GM23248 (cell line): ENCODE results near the gene DZIP1. TPM values are rescaled to one million over a fixed set of nuclear protein-coding genes. Genes with fewer than 3 reads are reported as not detected.
A peak's percentile ranks its signal among the peaks of the same experiment; 100 is the strongest.

ENCODE experiments used
- DNase-seq: peaks from one replicate; pipeline ENCODE4 v3.0.0-alpha.2; 2015
- H2AFZ ChIP-seq: fragments of 200-600 bp; sonication (generic); 2 replicates; pipeline ENCODE4 v1.6.1; 2016; ENCODE audit warnings: antibody characterized with exemption
- H3F3A ChIP-seq: fragments of 200-600 bp; sonication (generic); 2 replicates; pipeline ENCODE4 v1.6.1; 2016; ENCODE audit warnings: mild to moderate bottlenecking, antibody characterized with exemption, mixed run types; ENCODE audit not compliant: insufficient read depth
- H3K27ac ChIP-seq: fragments of 200-600 bp; sonication (generic); 2 replicates; pipeline ENCODE4 v1.5.1; 2016; ENCODE audit warnings: mild to moderate bottlenecking
- H3K27me3 ChIP-seq: fragments of 200-600 bp; sonication (generic); replicated peaks from 2 replicates; pipeline ENCODE4 v1.6.1; 2016; ENCODE audit warnings: mild to moderate bottlenecking; ENCODE audit not compliant: insufficient read depth
- H3K36me3 ChIP-seq: fragments of 200-600 bp; sonication (generic); 2 replicates; pipeline ENCODE4 v1.6.1; 2016; ENCODE audit warnings: low read depth, mild to moderate bottlenecking
- H3K4me1 ChIP-seq: fragments of 200-600 bp; sonication (generic); 2 replicates; pipeline ENCODE4 v1.6.1; 2016; ENCODE audit warnings: mild to moderate bottlenecking; ENCODE audit not compliant: insufficient read depth
- H3K4me2 ChIP-seq: fragments of 200-600 bp; sonication (generic); one replicate; pipeline ENCODE4 v1.6.1; 2016; ENCODE audit warnings: mild to moderate bottlenecking; ENCODE audit not compliant: unreplicated experiment
- H3K4me3 ChIP-seq: fragments of 200-600 bp; sonication (generic); 2 replicates; pipeline ENCODE4 v1.5.1; 2016; ENCODE audit warnings: mild to moderate bottlenecking
- H3K79me2 ChIP-seq: fragments of 200-600 bp; sonication (generic); 2 replicates; pipeline ENCODE4 v1.6.1; 2016; ENCODE audit warnings: mild to moderate bottlenecking; ENCODE audit not compliant: insufficient read depth
- H3K9ac ChIP-seq: fragments of 200-600 bp; sonication (generic); 2 replicates; pipeline ENCODE4 v1.6.1; 2016; ENCODE audit warnings: mild to moderate bottlenecking
- H3K9me2 ChIP-seq: fragments of 200-600 bp; sonication (generic); 2 replicates; pipeline ENCODE4 v1.6.1; 2016; ENCODE audit warnings: mixed run types, mild to moderate bottlenecking, moderate library complexity; ENCODE audit not compliant: insufficient read depth
- H3K9me3 ChIP-seq: fragments of 200-600 bp; sonication (generic); one replicate; pipeline ENCODE4 v1.6.1; 2017; ENCODE audit warnings: low read depth
- H4K20me1 ChIP-seq: fragments of 200-600 bp; sonication (generic); 2 replicates; pipeline ENCODE4 v1.6.0; 2016; ENCODE audit not compliant: insufficient read depth
- EZH2 ChIP-seq: fragments of 200-600 bp; sonication (generic); IDR thresholded peaks from 2 replicates; pipeline ENCODE4 v1.6.1; 2018; ENCODE audit warnings: antibody characterized with exemption, mild to moderate bottlenecking; ENCODE audit not compliant: insufficient read depth, poor library complexity, severe bottlenecking
- EZH2phosphoT487 ChIP-seq: fragments of 200-600 bp; sonication (generic); IDR thresholded peaks from 2 replicates; pipeline ENCODE4 v1.6.1; 2018; ENCODE audit warnings: antibody characterized with exemption, moderate library complexity, mild to moderate bottlenecking, low read depth; ENCODE audit not compliant: insufficient read depth
- WGBS, 2 experiments: methylation state at CpG; one replicate each; pipeline ENCODE4 v1.1.6; 2015 to 2017; ENCODE audit warnings: low lambda C conversion rate in 2 of 2, low coverage in 1 of 2; ENCODE audit errors: missing lambda C conversion rate in 2 of 2; 5-methylcytosine and 5-hydroxymethylcytosine counted together
- in situ Hi-C: fragments of 300-500 bp; cut with MboI; formaldehyde crosslinking; loops from 2 replicates; pipeline ENCODE4 v1.15.0; 2020
- polyA plus RNA-seq: library from polyadenylated mRNA; unstranded; fragments of >200 nt; fragmentation: Nextera tagmentation; extraction: Ambion mirVana; gene quantifications from 2 replicates; pipeline ENCODE4 v1.2.1, GENCODE V29; 2016
- total RNA-seq: library from RNA; depleted of rRNA; stranded (reverse); fragments of >200 nt; shearing (Covaris generic); gene quantifications from 2 replicates; pipeline ENCODE4 v1.2.3, GENCODE V29; 2014

DZIP1 gene
- total and polyA plus RNA-seq, 2 experiments from 2014 or later = 8.0 to 22.8 TPM

GRCh38 chr13:95643571-95643935 is 953 bp downstream of the DZIP1 start:
- Histone ChIP-seq H3K4me2 (peak overlapping the region; percentile 90), H3K4me3 (peak overlapping the region; percentile 79), H3K4me1 (peaks cover 12% of the 10 kb centered on the region), H2AFZ (peak overlapping the region; percentile 100), H3K9ac (peak overlapping the region; percentile 76), H3K27me3 (no peaks in the 10 kb centered on the region), H3F3A (0 out of 2 replicates have a peak, but pooled peaks cover 7% of the 10 kb centered on the region), H3K9me2 (no peaks in the 10 kb centered on the region), H4K20me1 (no peaks in the 10 kb centered on the region), H3K36me3 (peaks cover 6% of the 10 kb centered on the region; the same call in 1 of the 2 replicates), H3K27ac (peak overlapping the region; percentile 58), H3K9me3 (no peaks in the 10 kb centered on the region), H3K79me2 (peaks cover 24% of the 10 kb centered on the region)
- WGBS, 2 experiments = 5 to 6% methylated on average over 16 of the region's 16 CpGs
- DNase-seq = peak; percentile 58
- TF ChIP-seq EZH2phosphoT487 = no peak
- no peak for TF ChIP-seq EZH2
- in situ Hi-C loops = no loop called here

- DNase-seq = no peak
- H3K9me3 ChIP-seq = no peaks in the 10 kb centered on the region
- peaks cover 12% of the 10 kb centered on the region for H3K4me1 ChIP-seq
- H3K4me2 ChIP-seq = peak overlapping the region; percentile 90
- no peak overlapping the region for H3K27ac ChIP-seq
- H2AFZ ChIP-seq = peak overlapping the region; percentile 100
- 0 out of 2 replicates have a peak, but pooled peaks cover 7% of the 10 kb centered on the region for H3F3A ChIP-seq
- H3K9ac ChIP-seq = peak overlapping the region; percentile 76
- peak overlapping the region; percentile 79 for H3K4me3 ChIP-seq
- H3K9me2 ChIP-seq = no peaks in the 10 kb centered on the region
- H3K27me3 ChIP-seq = no peaks in the 10 kb centered on the region
- TF ChIP-seq EZH2 (no peak), EZH2phosphoT487 (no peak)
- peaks cover 6% of the 10 kb centered on the region; the same call in 1 of the 2 replicates for H3K36me3 ChIP-seq
- in situ Hi-C loops = no loop called here
- 94 to 95% methylated on average over 3 of the region's 3 CpGs for WGBS, 2 experiments
- no peaks in the 10 kb centered on the region for H4K20me1 ChIP-seq
- peaks cover 24% of the 10 kb centered on the region for H3K79me2 ChIP-seq
Observed at GRCh38 chr13:95642999-95643398, 1.5 kb downstream of the DZIP1 start.

- DNase-seq = peak; percentile 77
- in situ Hi-C loops = no loop called here
Observed at GRCh38 chr13:95642028-95642621, 2.4 kb downstream of the DZIP1 start.

DNA sequence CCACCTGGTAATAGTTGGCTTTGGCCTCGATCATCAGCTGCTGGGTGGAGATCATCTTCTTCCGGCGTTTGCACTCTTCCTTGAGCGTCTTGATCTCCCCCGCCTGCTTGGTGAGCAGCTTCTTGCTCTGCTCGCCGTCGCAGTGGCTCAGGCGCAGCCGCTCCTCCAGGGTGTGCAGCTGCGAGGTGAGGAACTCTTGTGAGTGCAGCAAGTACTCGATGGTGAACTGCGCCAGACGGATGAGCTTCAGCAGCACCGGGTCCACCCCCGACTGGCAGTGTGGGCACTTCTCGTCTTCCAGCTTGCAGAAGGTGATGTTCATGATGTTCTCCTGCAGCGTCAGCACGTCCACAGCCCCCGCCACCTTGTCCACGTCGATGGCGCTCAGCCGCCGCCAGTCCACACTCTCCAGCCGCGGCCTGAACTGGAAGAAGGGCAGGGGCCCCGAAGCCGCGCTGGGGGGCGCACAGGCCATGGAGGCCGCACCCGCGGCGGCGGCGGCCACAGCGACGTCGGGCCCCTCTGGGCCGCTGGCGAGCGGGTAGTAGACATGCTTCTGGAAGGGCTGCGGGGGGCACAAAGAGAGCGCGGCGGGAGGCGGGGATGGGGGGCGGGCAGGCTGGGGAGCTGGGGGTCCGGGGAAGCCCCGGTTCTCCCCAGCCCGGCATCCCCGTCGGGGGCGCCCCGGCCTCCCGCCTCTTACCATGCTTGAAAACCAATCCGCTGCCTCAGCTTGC is 3.0 kb downstream of the DZIP1 start:
- in situ Hi-C loops = no loop called here
- TF ChIP-seq EZH2 (no peak), EZH2phosphoT487 (no peak)
- no peak overlapping the region for H3K27ac ChIP-seq
- H4K20me1 ChIP-seq = no peaks in the 10 kb centered on the region
- 29 to 41% methylated on average over 27 to 47 of the region's 58 CpGs for WGBS, 2 experiments
- H3F3A ChIP-seq = 0 out of 2 replicates have a peak, but pooled peaks cover 7% of the 10 kb centered on the region
- H3K9me2 ChIP-seq = no peaks in the 10 kb centered on the region
- peaks cover 12% of the 10 kb centered on the region for H3K4me1 ChIP-seq
- H3K4me2 ChIP-seq = peak overlapping the region; percentile 90
- H3K79me2 ChIP-seq = peaks cover 24% of the 10 kb centered on the region
- H3K4me3 ChIP-seq = peak overlapping the region; percentile 79
- no peaks in the 10 kb centered on the region for H3K9me3 ChIP-seq
- peak overlapping the region; percentile 76 for H3K9ac ChIP-seq
- H2AFZ ChIP-seq = peak overlapping the region; percentile 73
- H3K27me3 ChIP-seq = no peaks in the 10 kb centered on the region
- peak; percentile 33 for DNase-seq
- H3K36me3 ChIP-seq = peaks cover 10% of the 10 kb centered on the region; the same call in 1 of the 2 replicates

More at GRCh38 chr13:95642028-95642621, 2.4 kb downstream of the DZIP1 start:
- Histone ChIP-seq H3K79me2 (peaks cover 24% of the 10 kb centered on the region), H2AFZ (peak overlapping the region; percentile 73), H3K4me3 (peak overlapping the region; percentile 79), H4K20me1 (no peaks in the 10 kb centered on the region), H3K9ac (peak overlapping the region; percentile 76), H3K27ac (no peak overlapping the region), H3F3A (0 out of 2 replicates have a peak, but pooled peaks cover 7% of the 10 kb centered on the region), H3K9me2 (no peaks in the 10 kb centered on the region), H3K4me1 (peaks cover 12% of the 10 kb centered on the region), H3K9me3 (no peaks in the 10 kb centered on the region), H3K36me3 (peaks cover 8% of the 10 kb centered on the region; the same call in 1 of the 2 replicates), H3K4me2 (peak overlapping the region; percentile 90), H3K27me3 (no peaks in the 10 kb centered on the region)
- TF ChIP-seq EZH2 (no peak), EZH2phosphoT487 (no peak)
- WGBS, 2 experiments = 18 to 19% methylated on average over 28 to 33 of the region's 35 CpGs
